Spleen (tissue), 7 donors: Measurements from ENCODE around the gene TNFAIP3.

Source experiments
- POLR2A ChIP-seq, 3 donors: fragments of 450-650 bp; IDR thresholded peaks; one replicate each; pipeline ENCODE4 v1.5.1; 2017; ENCODE audit warnings: antibody characterized with exemption in 3 of 3, mild to moderate bottlenecking in 1 of 3
- POLR2AphosphoS5 ChIP-seq, 3 donors: sonication (generic); formaldehyde crosslinking; IDR thresholded peaks; one replicate each; pipeline ENCODE4 v1.5.1; 2017; ENCODE audit warnings: antibody characterized with exemption in 3 of 3
- TF ChIP-seq, protein P1 (sequence below), 11 experiments: fragments of 200-600 bp in 7 of 11; fragments of 450-650 bp in 4 of 11; sonication (generic) in 4 of 11; IDR thresholded peaks in 8 of 11; conservative IDR thresholded peaks in 3 of 11; 1 replicate in 7 of 11; 2 replicates in 4 of 11; pipeline versions ENCODE4 v1.4.0 to v1.8.0; 2016 to 2021; ENCODE audit warnings: antibody characterized with exemption in 11 of 11, inconsistent platforms in 4 of 11, mild to moderate bottlenecking in 1 of 11
- donor health status: DM: no; HTN: no; CAD: no; lungs with moderate emphysema.
- donor health status: DM: no; HTN: no; CAD: no.
- donor health status: DM: no; HTN: no; CAD: no.

DNA sequence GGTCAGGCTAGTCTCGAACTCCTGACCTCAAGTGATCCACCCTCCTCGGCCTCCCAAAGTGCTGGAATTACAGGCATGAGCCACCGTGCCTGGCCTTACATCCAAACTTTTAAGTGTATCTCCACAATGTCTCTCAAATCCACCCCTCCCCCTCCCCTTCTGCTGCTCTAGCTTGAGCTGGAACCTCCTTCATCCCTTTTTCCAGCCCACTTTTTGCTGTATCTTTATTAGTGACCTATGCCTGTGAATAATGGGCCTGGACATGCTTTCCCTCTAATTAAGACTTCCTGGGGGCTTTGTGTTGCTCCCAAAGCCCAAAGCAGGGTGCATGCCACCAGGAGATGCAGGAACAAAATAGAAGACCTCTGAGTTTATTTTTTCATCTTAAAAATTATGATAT, 26.1 kb downstream of the TNFAIP3 start:
- TF ChIP-seq POLR2A (IDR thresholded peaks at IDR 0.05) (no peak), POLR2AphosphoS5 (IDR thresholded peaks at IDR 0.05) (no peak)
- TF ChIP-seq, protein P1, sequence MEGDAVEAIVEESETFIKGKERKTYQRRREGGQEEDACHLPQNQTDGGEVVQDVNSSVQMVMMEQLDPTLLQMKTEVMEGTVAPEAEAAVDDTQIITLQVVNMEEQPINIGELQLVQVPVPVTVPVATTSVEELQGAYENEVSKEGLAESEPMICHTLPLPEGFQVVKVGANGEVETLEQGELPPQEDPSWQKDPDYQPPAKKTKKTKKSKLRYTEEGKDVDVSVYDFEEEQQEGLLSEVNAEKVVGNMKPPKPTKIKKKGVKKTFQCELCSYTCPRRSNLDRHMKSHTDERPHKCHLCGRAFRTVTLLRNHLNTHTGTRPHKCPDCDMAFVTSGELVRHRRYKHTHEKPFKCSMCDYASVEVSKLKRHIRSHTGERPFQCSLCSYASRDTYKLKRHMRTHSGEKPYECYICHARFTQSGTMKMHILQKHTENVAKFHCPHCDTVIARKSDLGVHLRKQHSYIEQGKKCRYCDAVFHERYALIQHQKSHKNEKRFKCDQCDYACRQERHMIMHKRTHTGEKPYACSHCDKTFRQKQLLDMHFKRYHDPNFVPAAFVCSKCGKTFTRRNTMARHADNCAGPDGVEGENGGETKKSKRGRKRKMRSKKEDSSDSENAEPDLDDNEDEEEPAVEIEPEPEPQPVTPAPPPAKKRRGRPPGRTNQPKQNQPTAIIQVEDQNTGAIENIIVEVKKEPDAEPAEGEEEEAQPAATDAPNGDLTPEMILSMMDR (IDR thresholded peaks at IDR 0.05 in 8 of 11, conservative IDR thresholded peaks at IDR 0.05 in 3 of 11), result no peak
